Measurements from ENCODE around the gene DXO. TPM values are rescaled to one million over a fixed set of nuclear protein-coding genes. Genes with fewer than 3 reads are reported as not detected.

The DXO gene
- total RNA-seq, 1 donor from 2014 or later, result 18.0 TPM

DNA sequence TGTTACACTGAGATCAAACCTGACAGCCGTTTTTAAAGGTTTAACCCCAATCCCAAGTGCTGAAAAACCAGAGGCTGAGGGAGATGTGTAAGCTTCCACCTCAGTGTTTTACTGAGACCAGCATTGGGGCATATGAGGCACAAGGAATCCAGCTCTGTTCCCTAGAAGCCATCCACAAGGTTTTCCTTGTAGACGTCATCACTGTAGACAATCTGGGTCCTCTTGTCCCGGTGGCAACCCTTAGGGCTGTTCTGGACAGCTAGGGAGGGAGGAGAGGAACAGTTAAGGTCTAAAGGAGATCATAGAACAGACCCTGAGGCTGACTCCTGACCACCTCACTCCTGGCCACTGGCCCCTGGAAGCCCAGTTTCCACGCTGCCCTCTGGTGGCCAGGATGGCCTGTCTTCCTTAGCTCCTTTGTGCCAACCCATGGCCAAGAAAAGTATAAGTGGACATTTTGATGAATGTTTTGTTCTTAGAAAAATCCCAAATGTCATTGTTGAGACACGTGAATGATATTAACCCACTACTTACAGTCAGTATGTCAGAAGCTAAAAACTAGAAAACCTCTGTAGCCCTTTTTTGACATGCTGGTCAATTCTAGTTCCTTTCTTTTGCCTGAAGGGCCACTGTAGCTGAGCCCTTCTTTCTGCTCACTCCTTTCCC, 19.7 kb downstream of the DXO start:
- peak; percentile 56 to 63 (median 58) for TF ChIP-seq CTCF (IDR thresholded peaks at IDR 0.05)
- no peak overlapping the region for H3K4me3 ChIP-seq
- intact Hi-C loops (cut with DNase I), result loop anchor here (5.0 kb wide), 1 partner anchor 270 kb away; the partner anchor contains the start of gene LY6G5C
- no peaks in the 10 kb centered on the region for H3K9me3 ChIP-seq
- H3K27ac ChIP-seq, result peak overlapping the region in 1 of 2 donors; percentile 11
- H3K27me3 ChIP-seq, result no peaks in the 10 kb centered on the region
- H3K36me3 ChIP-seq, result peaks cover 39 to 54% of the 10 kb centered on the region in 2 donors
- peak in 1 of 2 donors; percentile 82 for DNase-seq (ENCODE audit: low spot score in 2 of 2)
- peaks cover 0 to 1% of the 10 kb centered on the region in 2 donors for H3K4me1 ChIP-seq

- intact Hi-C loops (cut with DNase I), result loop anchor here (5.0 kb wide), 1 partner anchor 268 kb away; the partner anchor contains the start of gene LY6G5C
- H3K4me3 ChIP-seq, result no peak overlapping the region
- no peak for DNase-seq (ENCODE audit: low spot score in 2 of 2)
- H3K9me3 ChIP-seq, result no peaks in the 10 kb centered on the region
- H3K4me1 ChIP-seq, result peaks cover 3 to 12% of the 10 kb centered on the region in 2 donors
- H3K36me3 ChIP-seq, result peaks cover 23 to 34% of the 10 kb centered on the region in 2 donors
- no peak for TF ChIP-seq CTCF (IDR thresholded peaks at IDR 0.05)
- no peak overlapping the region for H3K27ac ChIP-seq
- H3K27me3 ChIP-seq, result no peaks in the 10 kb centered on the region
These were observed 21.9 kb downstream of the DXO start for GRCh38 chr6:31949926-31950548.

DNA sequence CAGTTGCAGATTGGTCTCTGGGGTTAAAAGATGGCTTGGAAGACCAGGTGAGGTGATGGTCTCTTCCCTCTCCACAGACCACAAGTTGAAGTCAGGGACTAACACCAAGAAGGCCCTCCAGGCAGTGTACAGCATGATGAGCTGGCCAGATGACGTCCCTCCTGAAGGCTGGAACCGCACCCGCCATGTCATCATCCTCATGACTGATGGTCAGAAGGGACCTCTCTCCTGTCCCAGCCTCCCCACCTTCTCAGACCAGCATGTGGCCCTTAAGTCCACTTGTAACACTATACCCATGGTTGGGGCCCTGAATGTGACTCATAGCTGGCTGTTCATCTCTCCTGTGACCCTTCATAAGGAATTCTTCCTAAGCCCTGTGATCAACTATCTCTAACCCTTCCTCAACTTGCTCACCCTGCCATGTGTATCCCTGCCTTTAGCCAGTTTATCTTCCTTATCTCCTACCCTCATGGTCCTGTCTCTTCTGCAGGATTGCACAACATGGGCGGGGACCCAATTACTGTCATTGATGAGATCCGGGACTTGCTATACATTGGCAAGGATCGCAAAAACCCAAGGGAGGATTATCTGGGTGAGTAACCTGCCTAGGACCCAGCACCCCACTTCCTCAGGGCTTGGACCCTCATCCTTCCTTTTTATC, 23.1 kb downstream of the DXO start:
- intact Hi-C loops (cut with DNase I), result no loop called here

DNA sequence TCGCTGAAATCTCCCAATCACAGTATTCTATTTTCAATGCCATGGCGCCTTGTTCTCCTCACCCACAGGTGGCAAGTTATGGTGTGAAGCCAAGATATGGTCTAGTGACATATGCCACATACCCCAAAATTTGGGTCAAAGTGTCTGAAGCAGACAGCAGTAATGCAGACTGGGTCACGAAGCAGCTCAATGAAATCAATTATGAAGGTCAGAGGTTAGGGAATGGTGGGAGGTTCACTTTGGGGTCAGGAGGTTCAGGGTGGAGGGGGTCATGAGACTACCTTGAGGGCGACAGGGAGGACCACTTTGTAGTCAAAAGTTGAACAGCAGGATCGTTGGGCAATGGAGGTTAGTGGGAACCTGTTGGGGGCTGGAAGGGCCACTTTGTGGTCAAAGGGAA, 23.6 kb downstream of the DXO start:
- no peak overlapping the region for H3K27ac ChIP-seq
- intact Hi-C loops (cut with DNase I), result no loop called here
- H3K36me3 ChIP-seq, result peaks cover 6 to 17% of the 10 kb centered on the region in 2 donors
- H3K4me1 ChIP-seq, result peaks cover 3 to 16% of the 10 kb centered on the region in 2 donors
- TF ChIP-seq CTCF (IDR thresholded peaks at IDR 0.05), result no peak
- no peak overlapping the region for H3K4me3 ChIP-seq
- DNase-seq (ENCODE audit: low spot score in 2 of 2), result no peak
- no peaks in the 10 kb centered on the region for H3K9me3 ChIP-seq
- H3K27me3 ChIP-seq, result no peaks in the 10 kb centered on the region

More for the DNA sequence above, 23.1 kb downstream of the DXO start:
- H3K27me3 ChIP-seq, result no peaks in the 10 kb centered on the region
- no peak for TF ChIP-seq CTCF (IDR thresholded peaks at IDR 0.05)
- no peak overlapping the region for H3K4me3 ChIP-seq
- H3K9me3 ChIP-seq, result no peaks in the 10 kb centered on the region
- H3K27ac ChIP-seq, result no peak overlapping the region
- DNase-seq (ENCODE audit: low spot score in 2 of 2), result no peak
- H3K4me1 ChIP-seq, result peaks cover 3 to 16% of the 10 kb centered on the region in 2 donors
- peaks cover 12 to 23% of the 10 kb centered on the region in 2 donors for H3K36me3 ChIP-seq

DNA sequence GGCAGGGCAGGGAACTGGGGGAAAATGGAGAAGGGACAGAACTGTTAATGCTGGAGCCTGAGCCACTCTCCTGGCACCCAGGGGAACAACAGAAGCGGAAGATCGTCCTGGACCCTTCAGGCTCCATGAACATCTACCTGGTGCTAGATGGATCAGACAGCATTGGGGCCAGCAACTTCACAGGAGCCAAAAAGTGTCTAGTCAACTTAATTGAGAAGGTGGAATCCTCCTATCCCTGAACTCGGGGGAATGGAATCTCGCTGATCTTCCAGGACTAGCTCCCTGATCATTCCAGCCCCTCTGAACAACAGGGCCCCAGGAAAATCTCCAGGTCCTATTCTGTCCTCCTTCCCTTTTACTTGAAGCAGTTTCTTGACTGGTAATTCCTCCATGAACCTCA, 24.1 kb downstream of the DXO start:
- Histone ChIP-seq H3K9me3 (no peaks in the 10 kb centered on the region), H3K27ac (no peak overlapping the region), H3K4me3 (no peak overlapping the region), H3K4me1 (peaks cover 3 to 16% of the 10 kb centered on the region in 2 donors), H3K36me3 (peaks cover 2 to 13% of the 10 kb centered on the region in 2 donors), H3K27me3 (no peaks in the 10 kb centered on the region)
- intact Hi-C loops (cut with DNase I), result no loop called here
- TF ChIP-seq CTCF (IDR thresholded peaks at IDR 0.05), result no peak
- DNase-seq (ENCODE audit: low spot score in 2 of 2), result no peak

Data from ascending aorta (tissue), 2 donors.